Measurements from ENCODE around the gene SLC7A7.
"Not testable (repeated sequence)": the region's sequence is repeated elsewhere in the genome, so short reads cannot be mapped to it uniquely, and the experiment has no call there.

Gene SLC7A7

DNA sequence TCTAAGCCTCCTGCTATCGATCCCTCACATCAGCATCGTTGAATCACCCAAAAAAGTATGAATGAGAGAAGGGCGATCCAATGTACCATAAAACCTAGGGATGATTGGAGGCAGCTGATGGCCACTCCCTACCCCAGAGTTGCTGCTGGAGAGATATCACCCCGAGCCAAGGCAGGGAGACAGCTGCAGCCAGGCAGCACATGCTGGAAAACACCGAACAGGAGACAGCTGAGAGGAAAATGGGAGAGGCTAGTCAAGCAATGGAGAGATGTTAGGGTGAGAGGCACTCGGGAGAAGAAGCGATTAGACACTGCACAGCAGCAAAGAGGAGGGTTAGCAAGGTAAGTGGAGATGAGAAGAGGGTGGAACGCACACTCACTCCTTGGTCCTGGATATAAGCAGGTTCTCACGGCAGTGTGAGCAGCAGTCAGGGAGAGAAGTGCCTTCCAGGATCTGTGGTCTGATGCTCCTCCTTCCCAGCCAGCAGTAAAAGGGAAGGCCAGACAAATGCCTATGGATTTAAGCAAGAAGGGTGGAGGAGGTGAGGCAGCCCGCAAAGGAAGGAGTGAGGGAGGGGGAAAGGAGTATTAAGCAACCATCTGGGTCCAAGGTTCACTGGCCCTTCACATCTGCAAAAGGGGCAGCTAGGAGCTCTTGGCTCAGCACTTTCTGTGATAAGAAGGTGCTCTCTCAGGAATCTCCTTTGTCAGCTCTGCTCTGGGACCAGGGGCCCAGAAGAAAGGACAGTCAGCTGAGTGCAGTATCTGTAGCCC is at the start of gene SLC7A7:
Gene SLC7A7 (minus strand): TSS at position 495 of the 773 bp plus-strand sequence. CDS start 2,037 bp downstream, outside the sequence.
- no peak for DNase-seq

DNA sequence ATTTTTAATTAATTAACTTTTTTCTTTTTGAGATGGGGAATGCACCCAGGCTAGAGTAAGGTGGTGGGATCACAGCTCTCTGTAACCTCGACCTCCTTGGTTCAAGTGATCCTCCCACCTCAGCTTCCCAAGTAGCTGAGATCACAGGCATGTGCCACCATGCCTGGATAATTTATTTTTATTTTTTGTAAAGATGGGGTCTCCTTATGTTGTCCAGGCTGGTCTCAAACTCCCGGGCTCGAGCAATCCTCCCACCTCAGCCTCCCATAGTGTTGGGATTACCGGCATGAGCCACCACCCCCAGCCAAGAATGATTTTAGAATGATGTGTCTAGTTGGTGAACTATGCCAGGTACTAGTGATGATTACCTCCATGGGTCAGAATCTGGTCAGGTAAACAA is 49.7 kb upstream of the SLC7A7 start:
- DNase-seq: no peak

DNA sequence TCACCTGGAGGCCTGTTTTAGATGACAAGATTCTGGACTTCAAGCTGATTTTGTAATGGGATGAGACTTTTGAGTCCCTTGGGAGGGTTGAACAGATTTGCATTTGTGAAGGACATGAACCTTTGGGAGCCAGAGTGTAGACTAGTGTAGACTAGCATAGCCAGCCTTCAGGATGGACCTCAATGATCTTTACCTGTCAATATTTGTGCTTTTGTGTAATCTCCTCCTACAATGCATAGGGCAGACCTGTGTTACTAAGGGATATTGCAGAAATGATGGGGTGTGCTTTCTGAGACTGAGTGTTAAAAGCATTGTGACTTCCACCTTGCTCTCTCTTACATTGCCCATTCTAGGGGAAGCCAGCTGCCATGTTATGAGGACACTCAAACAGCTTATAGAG is 46.4 kb upstream of the SLC7A7 start:
- DNase-seq: no peak

DNA sequence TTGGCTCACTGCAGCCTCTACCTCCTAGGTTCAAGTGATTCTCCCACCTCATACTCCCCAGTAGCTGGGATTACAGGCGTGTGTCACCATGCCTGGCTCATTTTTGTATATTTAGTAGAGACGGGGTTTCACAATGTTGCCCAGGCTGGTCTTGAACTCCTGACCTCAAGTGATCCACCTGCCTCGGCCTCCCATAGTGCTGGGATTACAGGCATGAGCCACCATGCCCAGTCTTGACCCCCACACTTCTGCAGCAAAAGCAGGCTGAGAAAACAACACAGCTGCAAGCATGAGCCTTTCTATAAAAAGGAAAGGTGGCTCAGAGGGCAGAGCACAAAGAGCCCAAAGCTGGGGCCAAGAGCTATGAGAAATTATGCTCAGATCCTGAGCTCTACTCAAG is 45.1 kb upstream of the SLC7A7 start:
- not testable (repeated sequence) for DNase-seq

DNA sequence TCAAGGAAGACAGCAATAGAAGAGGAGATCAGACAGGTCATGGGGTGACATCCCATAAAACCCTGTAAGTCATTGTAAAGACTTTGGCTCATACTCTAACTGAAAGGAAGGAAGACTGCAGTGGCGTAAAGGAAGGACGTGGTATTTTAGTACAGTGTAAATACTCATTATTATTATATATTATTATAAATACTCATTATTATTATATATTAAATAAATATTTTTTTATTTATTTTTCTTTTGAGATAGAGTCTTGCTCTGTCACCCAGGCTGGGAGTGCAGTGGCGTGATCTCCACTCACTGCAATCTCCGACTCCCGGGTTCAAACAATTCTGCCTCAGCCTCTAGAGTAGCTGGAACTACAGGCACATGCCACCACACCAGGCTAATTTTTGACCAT is 41.2 kb upstream of the SLC7A7 start:
- no peak for DNase-seq

DNA sequence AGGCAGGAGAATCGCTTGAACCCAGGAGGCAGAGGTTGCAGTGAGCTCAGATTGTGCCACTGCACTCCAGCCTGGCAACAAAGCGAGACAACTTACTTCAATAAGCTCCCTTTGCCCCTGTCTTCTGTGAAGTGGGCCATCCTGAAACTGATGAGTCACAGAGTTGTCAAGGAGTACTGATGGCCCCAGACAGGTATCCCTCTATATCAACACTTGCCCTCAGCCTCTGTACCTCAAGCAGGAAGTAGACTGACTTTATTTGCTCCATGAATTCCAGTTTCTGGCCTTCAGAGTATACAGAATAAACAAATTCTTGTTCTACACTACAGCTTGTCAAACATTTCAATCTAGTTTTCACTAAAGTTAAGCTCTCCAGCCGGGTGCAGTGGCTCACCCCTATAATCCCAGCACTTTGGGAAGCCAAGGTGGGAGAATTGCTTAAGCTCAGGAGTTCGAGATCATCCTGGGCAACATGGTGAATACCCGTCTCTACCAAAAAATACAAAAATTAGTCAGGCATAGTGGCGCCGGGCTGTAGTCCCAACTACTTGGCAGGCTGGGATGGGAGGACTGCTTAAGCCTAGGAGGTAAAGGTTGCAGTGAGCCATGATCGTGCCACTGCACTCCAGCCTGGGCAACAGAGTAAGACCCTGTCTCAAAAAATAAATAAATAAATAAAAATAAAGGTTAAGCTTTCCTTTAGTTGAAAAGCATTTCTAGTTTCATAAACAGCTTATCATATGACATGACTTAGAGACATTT is 39.9 kb upstream of the SLC7A7 start:
- no peak for DNase-seq

DNA sequence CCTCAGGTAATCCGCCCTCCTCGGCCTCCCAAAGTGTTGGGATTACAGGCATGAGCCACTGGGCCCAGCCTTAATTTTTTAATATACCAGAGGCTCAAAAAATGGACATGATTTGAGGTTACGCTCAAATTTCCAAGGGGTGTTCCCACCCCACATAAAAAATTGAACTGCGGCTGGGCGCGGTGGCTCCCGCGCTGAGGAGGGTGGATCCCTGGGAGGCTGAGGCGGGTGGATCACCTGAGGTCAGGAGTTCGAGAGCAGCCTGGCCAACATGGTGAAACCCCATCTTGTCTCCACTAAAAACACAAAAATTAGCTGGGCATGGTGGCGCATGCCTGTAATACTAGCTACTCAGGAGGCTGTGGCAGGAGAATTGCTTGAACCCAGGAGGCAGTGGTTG is 39.1 kb upstream of the SLC7A7 start:
- DNase-seq: not testable (repeated sequence)

DNA sequence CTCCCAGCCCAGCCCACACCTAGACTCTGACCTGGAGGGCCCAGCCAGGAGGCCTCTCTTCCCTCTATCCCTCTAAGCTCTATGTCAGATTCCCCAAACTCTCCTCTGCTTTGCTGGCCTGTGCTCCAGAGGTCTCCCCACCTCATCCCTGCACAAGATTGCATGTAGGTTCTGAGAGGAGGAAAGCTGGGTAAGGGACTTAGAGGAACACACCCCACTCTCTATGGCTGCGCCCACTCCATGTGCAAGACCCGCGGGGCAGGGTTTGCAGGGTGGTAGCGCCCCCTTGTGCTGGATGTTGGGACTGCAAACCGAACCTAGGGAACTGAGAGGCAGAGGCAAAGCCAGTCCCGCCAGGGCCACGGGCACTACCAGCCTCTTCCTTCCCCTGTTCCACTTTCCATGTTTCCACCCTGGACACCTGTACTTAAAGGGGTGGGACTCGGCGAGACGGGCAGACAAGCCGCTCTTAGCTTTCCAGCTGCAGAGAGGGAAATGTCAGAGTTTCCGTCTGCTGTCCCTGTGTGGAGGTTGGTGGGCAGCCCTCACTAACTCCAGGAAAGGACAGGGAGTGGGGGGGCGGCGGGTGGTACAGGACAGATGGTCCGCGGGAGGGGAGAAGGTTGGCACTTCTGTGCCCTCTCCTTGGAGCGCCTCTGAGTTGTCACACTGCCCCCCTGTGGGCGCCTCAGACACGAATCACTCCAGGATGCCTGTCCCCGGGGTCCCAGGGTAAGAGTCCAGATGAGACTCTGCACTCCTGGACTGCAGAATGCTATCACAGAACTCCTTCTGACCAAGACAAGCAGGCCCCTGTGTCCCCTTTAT is 37.9 kb upstream of the SLC7A7 start:
- peak; percentile 80 to 93 for DNase-seq

DNA sequence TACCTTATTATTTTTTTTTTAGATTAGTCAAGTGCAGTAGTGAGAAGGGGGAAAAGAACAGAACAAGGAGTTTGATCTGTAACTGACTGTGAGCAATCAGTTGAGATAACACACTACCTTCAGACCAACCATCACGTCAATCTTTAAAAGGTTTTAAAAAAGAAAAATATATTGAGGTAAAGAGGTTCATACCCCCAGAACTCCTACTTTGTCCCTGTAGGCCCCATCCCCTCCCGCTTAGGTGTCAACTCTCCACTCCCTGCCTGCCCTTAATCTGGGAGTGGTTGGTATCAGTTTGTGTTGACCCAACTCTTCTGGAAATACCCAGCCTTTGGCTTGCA is 37.3 kb upstream of the SLC7A7 start:
- no peak for DNase-seq

DNA sequence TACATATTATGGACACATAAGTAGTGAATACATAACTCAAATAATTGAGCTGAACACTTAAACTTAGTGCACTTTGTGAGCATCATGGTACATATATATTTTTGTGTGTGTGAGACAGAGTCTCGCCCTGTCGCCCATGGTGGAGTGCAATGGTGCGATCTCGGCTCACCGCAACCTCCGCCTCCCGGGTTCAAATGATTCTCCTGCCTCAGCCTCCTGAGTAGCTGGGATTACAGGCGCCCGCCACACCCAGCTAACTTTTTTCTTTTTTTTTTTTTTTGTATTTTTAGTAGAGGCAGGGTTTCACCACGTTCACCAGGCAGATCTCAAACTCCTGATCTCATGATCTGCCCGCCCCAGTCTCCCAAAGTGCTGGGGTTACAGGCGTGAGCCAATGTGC is 36.9 kb upstream of the SLC7A7 start:
- not testable (repeated sequence) for DNase-seq

DNA sequence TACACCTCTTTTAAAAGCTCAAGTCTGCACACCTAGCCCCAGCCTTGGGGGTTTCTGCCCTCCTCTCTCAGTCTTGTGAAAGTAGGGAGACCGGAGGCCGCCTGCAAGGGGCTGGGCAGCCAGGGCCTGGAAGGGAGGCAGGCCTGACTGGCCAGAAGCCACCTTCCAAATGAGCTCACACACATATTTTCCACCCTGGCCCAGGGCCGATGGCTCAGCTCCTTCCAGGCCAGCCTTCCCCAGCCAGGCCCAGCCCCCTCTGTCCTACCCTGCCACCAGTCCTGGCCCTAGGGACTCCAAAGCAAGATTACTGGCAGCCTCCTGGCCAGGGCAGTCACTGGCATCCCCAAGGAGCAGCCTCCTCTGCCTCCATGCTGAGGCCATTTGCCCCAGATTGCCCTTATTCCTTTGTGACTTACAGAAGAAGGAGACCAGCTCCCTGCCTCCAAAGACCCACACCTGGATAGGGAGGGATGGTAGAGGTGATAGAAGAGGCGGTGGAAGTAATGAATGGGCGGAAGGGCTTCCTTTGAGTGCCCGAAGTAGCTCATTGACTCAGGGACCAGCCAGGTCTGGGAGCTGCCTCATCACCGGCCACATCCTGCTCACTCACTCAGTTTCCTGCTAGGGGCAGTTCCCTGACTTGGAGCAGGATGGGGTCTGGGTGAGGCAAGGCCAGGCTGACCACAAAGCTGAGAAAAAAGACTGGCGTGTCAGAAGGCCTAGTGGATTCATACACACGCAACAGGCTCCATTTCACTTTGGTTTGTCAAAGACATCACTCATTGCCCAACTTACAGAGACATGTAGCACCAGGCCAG is 35.9 kb upstream of the SLC7A7 start:
- DNase-seq: no peak

DNA sequence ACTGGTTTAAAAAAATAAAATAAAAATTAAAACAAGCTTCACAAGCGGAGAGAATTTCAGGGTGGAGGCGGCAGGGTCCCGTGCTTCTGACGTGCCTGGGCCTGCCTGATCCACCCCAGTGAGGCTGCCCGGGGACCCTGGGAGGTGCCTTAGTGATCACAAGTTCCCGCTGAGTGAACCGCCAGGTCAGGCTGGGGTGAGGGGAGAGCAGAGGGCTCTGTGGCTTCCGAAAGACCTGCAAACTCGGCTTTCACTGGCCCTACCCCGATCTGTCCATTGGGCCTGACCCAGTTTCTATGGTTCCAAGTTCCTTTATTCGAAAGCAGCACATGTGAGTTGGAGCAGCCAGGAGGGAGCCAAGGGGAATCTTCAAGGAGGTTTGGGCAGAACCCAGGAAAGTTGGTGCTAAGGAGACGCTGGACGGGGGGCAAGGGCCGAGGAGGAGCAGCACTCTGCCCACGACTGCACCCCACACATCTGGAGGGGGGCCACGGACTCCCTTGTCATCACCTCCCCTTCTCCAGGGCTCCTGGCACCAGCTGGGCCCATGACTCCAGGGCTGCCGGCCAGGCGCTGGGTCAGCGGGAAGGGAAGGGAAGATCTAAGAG is 34.1 kb upstream of the SLC7A7 start:
- no peak for DNase-seq

DNA sequence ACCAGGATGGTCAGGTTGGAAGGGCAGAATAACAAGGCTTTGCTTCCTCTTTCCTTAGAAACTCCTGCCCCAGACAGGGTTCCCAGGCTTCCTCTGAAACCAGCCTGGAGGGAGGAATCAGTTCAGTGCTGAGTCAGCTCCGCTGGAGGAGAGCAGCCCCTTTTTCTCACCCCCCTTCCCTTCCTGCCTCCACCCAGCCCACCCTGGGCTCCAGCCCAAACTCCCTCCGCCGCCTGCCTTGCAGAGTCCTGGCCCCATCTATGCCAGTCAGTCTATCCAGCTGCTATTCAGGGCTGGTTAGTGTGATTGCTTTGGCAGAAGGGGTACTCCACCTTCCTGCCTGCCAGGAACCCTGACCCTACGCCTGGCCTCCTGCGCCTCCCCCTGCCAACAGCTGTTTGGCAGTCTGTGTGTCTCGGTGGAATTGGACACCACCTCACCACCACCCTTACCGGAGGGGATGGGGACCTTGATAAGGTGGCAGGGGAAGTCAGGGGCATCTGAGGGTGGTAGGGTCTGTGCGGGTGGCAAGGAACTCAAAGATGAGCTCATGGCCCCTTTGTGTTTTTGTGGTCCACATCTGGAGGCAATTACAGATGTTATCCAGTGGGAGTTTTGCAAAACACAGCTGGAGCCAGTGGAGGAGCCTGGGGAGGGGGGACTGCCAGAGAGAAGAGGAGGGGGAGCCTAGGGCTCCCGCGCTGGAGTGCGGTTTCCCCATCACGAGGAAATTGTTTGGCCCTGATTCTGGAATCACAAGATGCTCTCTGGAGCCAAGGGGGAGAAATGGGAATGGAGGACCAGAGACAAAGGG is 33.3 kb upstream of the SLC7A7 start:
- no peak for DNase-seq

DNA sequence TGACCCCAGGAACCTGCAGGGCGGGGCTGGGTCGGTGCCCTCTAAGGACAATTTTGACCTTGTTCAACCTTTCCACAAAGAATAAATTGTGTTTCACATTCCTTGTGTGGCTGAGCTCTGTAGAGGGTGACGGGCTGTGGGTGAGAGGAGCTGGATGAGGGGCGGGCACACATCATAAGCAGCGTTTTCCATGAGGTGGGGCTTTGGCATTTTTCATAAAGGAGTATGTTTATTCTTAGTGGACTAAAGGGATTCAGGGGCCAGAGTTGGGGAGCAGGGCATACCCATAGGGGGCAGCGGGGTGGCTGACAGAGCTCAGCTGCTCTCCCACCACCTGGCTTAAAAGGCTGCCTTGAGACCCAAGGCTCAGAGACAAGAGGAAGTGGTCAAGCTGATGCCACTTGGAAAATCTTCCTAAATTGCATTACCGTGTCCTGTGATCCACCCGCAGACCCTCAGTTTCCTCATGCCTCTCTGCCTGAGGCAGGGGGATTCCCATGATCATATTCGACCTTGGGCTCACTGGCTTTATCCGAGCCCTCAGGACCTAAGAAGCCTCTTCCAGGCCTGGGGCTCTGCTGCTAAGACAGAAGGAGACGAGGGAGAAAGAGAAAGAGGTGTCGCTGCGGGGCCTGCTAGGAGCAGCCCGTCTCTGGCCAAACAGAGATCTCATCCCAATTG is 32.6 kb upstream of the SLC7A7 start:
- no peak for DNase-seq

DNA sequence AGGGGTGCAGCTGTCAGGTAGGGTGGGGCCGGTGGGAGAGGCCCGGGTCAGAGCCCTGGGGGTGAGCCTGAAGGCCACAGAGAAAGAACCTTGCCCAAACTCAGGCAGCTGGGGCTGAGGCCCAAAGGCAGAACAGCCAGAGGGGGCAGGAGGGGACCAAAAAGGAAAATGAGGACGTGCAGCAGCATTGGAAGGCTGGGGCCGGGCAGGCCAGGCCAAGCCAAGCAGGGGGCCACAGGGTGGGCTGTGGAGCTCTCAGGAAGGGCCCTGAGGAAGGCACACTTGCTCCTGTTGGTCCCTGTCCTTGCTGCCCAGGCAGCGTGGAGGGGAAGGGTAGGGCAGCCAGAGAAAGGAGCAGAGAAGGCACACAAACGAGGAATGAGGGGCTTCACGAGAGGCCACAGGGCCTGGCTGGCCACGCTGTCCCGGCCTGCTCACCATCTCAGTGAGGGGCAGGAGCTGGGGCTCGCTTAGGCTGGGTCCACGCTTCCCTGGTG is 31.6 kb upstream of the SLC7A7 start:
- DNase-seq: no peak

DNA sequence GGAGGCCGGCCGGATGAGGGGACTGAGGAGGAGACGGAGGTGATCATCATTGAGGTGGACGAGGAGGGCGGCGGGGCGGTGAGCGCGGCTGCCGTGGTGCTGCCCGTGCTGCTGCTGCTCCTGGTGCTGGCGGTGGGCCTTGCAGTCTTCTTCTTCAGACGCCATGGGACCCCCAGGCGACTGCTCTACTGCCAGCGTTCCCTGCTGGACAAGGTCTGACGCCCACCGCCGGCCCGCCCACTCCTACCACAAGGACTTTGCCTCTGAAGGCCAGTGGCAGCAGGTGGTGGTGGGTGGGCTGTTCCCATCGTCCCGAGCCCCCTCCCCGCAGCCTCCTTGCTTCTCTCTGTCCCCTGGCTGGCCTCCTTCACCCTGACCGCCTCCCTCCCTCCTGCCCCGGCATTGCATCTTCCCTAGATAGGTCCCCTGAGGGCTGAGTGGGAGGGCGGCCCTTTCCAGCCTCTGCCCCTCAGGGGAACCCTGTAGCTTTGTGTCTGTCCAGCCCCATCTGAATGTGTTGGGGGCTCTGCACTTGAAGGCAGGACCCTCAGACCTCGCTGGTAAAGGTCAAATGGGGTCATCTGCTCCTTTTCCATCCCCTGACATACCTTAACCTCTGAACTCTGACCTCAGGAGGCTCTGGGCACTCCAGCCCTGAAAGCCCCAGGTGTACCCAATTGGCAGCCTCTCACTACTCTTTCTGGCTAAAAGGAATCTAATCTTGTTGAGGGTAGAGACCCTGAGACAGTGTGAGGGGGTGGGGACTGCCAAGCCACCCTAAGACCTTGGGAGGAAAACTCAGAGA is 30.8 kb upstream of the SLC7A7 start:
- DNase-seq: no peak

DNA sequence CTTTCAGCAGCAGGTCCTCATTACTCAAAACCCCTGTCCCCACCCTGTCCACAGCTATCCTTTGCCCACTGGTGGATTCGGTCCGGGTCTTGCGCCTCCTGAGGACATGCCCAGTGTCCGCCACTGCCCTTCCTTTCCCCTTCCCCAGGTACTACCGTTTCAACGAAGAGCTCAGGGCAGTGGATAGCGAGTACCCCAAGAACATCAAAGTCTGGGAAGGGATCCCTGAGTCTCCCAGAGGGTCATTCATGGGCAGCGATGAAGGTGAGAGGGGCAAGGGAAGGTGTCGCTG is 29.8 kb upstream of the SLC7A7 start:
- no peak for DNase-seq

DNA sequence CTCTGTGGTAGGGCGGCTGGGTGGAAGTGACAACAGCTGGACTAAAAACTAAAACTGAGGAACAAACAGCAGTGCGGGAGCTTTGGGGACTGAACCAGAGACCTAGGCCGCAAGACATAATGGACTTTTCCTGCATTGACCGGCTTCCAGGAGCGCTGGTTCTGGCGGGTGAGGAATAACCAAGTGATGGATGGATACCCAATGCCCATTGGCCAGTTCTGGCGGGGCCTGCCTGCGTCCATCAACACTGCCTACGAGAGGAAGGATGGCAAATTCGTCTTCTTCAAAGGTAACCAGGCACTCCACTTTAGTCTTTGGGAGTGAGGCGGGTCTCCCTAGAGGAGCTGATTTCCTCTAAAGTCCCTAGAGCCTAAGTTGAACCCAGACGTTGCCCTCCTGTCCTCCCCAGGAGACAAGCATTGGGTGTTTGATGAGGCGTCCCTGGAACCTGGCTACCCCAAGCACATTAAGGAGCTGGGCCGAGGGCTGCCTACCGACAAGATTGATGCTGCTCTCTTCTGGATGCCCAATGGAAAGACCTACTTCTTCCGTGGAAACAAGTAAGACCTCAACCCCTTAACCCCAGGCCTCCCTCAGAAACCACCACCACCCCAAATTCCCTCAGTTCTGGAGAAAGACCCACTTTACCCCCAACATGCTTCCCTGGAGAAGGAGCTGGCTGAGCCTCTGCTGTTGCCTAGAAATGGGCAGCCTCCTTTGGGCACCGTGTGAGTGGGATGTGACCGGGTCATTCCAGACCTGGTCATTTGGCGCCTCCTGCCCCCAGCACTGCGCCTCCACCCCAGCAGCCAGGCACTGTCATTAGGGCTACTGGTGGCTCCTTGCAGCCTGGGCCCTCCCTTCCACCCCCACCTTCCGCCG is 29.2 kb upstream of the SLC7A7 start:
- DNase-seq: no peak

Data from activated CD4-positive, alpha-beta T cell treated with anti-CD3 and anti-CD28 coated beads for 4 hours (primary cell).